ENCODE data around the gene PRUNE2. TPM values are rescaled to one million over a fixed set of nuclear protein-coding genes. Genes with fewer than 3 reads are reported as not detected.

The PRUNE2 gene
- total and polyA plus RNA-seq, 4 donors, result 1.3 to 4.5 (median 1.6) TPM

GRCh38 chr9:76845254-76845653, 60.7 kb downstream of the PRUNE2 start:
- Histone ChIP-seq H3K27ac (ENCODE audit: low read depth in 1 of 2, low read length in 2 of 2) (no peak overlapping the region), H3K9me3 (ENCODE audit: control insufficient read depth in 4 of 4, low read length in 3 of 4) (no peaks in the 10 kb centered on the region), H3K9ac (ENCODE audit: low read depth in 1 of 2, low read length in 2 of 2) (no peak overlapping the region), H3K36me3 (ENCODE audit: control insufficient read depth in 4 of 4, insufficient read depth in 3 of 4, low read depth in 1 of 4, low read length in 3 of 4) (no peaks in the 10 kb centered on the region), H3K4me3 (ENCODE audit: low read depth in 1 of 3, low read length in 3 of 3) (no peak overlapping the region), H3K27me3 (ENCODE audit: control insufficient read depth in 4 of 4, insufficient read depth in 4 of 4, low read length in 3 of 4) (no peaks in the 10 kb centered on the region), H3K4me1 (ENCODE audit: control insufficient read depth in 4 of 4, insufficient read depth in 4 of 4, low read length in 3 of 4) (no peaks in the 10 kb centered on the region)
- WGBS, result 88% methylated on average over 4 of the region's 4 CpGs
- TF ChIP-seq FOXA1 (IDR thresholded peaks at IDR 0.05), result no peak
- TF ChIP-seq ATF3 (IDR thresholded peaks at IDR 0.05), result no peak
- no peak for TF ChIP-seq TAF1 (conservative IDR thresholded peaks at IDR 0.05)
- no peak for DNase-seq (ENCODE audit: low spot score)

GRCh38 chr9:76835571-76836283, 70.2 kb downstream of the PRUNE2 start:
- H3K27ac ChIP-seq (ENCODE audit: low read depth in 1 of 2, low read length in 2 of 2), result no peak overlapping the region
- no peak overlapping the region for H3K9ac ChIP-seq (ENCODE audit: low read depth in 1 of 2, low read length in 2 of 2)
- H3K36me3 ChIP-seq (ENCODE audit: control insufficient read depth in 4 of 4, insufficient read depth in 3 of 4, low read depth in 1 of 4, low read length in 3 of 4), result no peaks in the 10 kb centered on the region
- 61% methylated on average over 7 of the region's 7 CpGs for WGBS
- H3K4me1 ChIP-seq (ENCODE audit: control insufficient read depth in 4 of 4, insufficient read depth in 4 of 4, low read length in 3 of 4), result no peaks in the 10 kb centered on the region
- H3K9me3 ChIP-seq (ENCODE audit: control insufficient read depth in 4 of 4, low read length in 3 of 4), result no peaks in the 10 kb centered on the region
- no peak for TF ChIP-seq RXRA (IDR thresholded peaks at IDR 0.05)
- no peak for TF ChIP-seq RAD21 (IDR thresholded peaks at IDR 0.05)
- no peak for TF ChIP-seq ATF3 (IDR thresholded peaks at IDR 0.05)
- no peak for TF ChIP-seq REST (IDR thresholded peaks at IDR 0.05)
- no peak for TF ChIP-seq JUND (IDR thresholded peaks at IDR 0.05)
- no peak for TF ChIP-seq MAX (IDR thresholded peaks at IDR 0.05)
- TF ChIP-seq ZBTB33 (IDR thresholded peaks at IDR 0.05), result no peak
- TF ChIP-seq CTCF (IDR thresholded peaks at IDR 0.05; ENCODE audit: low read depth, low read length, missing input control), result no peak
- TF ChIP-seq HNF4A (conservative IDR thresholded peaks at IDR 0.05), result no peak
- TF ChIP-seq NR2F2 (IDR thresholded peaks at IDR 0.05), result no peak
- TF ChIP-seq GABPA (IDR thresholded peaks at IDR 0.05 in 1 of 2, conservative IDR thresholded peaks at IDR 0.05 in 1 of 2), result no peak
- TF ChIP-seq YY1 (IDR thresholded peaks at IDR 0.05), result no peak
- no peak overlapping the region for H3K4me3 ChIP-seq (ENCODE audit: low read depth in 1 of 3, low read length in 3 of 3)
- no peak for DNase-seq (ENCODE audit: low spot score)
- H3K27me3 ChIP-seq (ENCODE audit: control insufficient read depth in 4 of 4, insufficient read depth in 4 of 4, low read length in 3 of 4), result no peaks in the 10 kb centered on the region
